OCI-LY3 (cell line): ENCODE results near the gene GJA5.

ENCODE experiments used
- CTCF ChIP-seq: fragments of 200-600, 300-600 bp; sonication (generic); IDR thresholded peaks from 2 replicates; pipeline ENCODE4 v1.5.1; 2014; ENCODE audit warnings: antibody characterized with exemption, low read length, low read depth
- EZH2phosphoT487 ChIP-seq: fragments of 200-600 bp; shearing (Covaris generic); IDR thresholded peaks from 2 replicates; pipeline ENCODE4 v1.6.1; 2018; ENCODE audit warnings: antibody characterized with exemption, mixed run types, low read depth

GRCh38 chr1:147787765-147788164 lies 27.4 kb upstream of the GJA5 start:
- no peak for TF ChIP-seq CTCF
- TF ChIP-seq EZH2phosphoT487 = no peak
